CD8-positive, alpha-beta memory T cell (primary cell): Measurements from ENCODE around the gene CLIP4. TPM values are rescaled to one million over a fixed set of nuclear protein-coding genes. Genes with fewer than 3 reads are reported as not detected.

Experiments used
- CTCF ChIA-PET: fragments of 350-600 bp; sonication (Branson Sonifier 250); formaldehyde crosslinking; loops from one replicate; lab custom pipeline; 2021; ENCODE audit warnings: antibody characterized with exemption; lab: Charles Lee
- POLR2A ChIA-PET: fragments of 350-600 bp; sonication (Branson Sonifier 250); formaldehyde crosslinking; loops from one replicate; lab custom pipeline; 2021; ENCODE audit warnings: antibody characterized with exemption; lab: Charles Lee
- DNase-seq, 5 donors: peaks; one replicate each; pipeline versions ENCODE4 v3.0.0 to v3.0.0-alpha.2; 2020 to 2022; ENCODE audit warnings: mixed read lengths in 1 of 5
- H3K27ac ChIP-seq: one replicate; pipeline ENCODE4 v1.7.0; 2013; ENCODE audit warnings: low read depth, mild to moderate bottlenecking, low read length, moderate library complexity
- H3K27me3 ChIP-seq: 2 replicates; pipeline ENCODE4 v1.7.0; 2013; ENCODE audit warnings: low read length, mild to moderate bottlenecking; ENCODE audit not compliant: insufficient read depth, poor library complexity, severe bottlenecking
- H3K36me3 ChIP-seq: 2 replicates; pipeline ENCODE4 v1.7.0; 2013; ENCODE audit warnings: mild to moderate bottlenecking, low read length, moderate library complexity; ENCODE audit not compliant: insufficient read depth
- H3K4me1 ChIP-seq: 2 replicates; pipeline ENCODE4 v1.7.0; 2013; ENCODE audit warnings: mild to moderate bottlenecking, low read length, moderate library complexity; ENCODE audit not compliant: insufficient read depth
- H3K4me3 ChIP-seq: 2 replicates; pipeline ENCODE4 v1.7.0; 2013; ENCODE audit warnings: mild to moderate bottlenecking, low read length
- H3K9me3 ChIP-seq: 2 replicates; pipeline ENCODE4 v1.7.0; 2013; ENCODE audit warnings: mild to moderate bottlenecking, low read length
- H3K27ac Mint-ChIP-seq, 8 donors: one replicate each; pipeline ENCODE4 v1.8.0; 2020 to 2021; ENCODE audit warnings: mixed read lengths in 8 of 8, mild to moderate bottlenecking in 6 of 8, inconsistent platforms in 3 of 8, moderate library complexity in 3 of 8
- H3K27me3 Mint-ChIP-seq, 2 donors: one replicate each; pipeline ENCODE4 v1.8.0; 2020 to 2021; ENCODE audit warnings: mixed read lengths in 2 of 2, mild to moderate bottlenecking in 1 of 2, moderate library complexity in 1 of 2
- H3K36me3 Mint-ChIP-seq, 3 donors: one replicate each; pipeline ENCODE4 v1.8.0; 2020 to 2021; ENCODE audit warnings: mixed read lengths in 3 of 3, inconsistent platforms in 1 of 3, mild to moderate bottlenecking in 1 of 3
- H3K4me1 Mint-ChIP-seq, 3 donors: one replicate each; pipeline ENCODE4 v1.8.0; 2020 to 2021; ENCODE audit warnings: mixed read lengths in 3 of 3, inconsistent platforms in 1 of 3, mild to moderate bottlenecking in 1 of 3
- H3K4me3 Mint-ChIP-seq, 7 donors: one replicate each; pipeline ENCODE4 v1.8.0; 2020 to 2021; ENCODE audit warnings: mixed read lengths in 7 of 7, mild to moderate bottlenecking in 6 of 7, moderate library complexity in 4 of 7, inconsistent platforms in 2 of 7
- H3K9me3 Mint-ChIP-seq, 5 donors: one replicate each; pipeline ENCODE4 v1.8.0; 2020 to 2022; ENCODE audit warnings: mixed read lengths in 5 of 5, mild to moderate bottlenecking in 3 of 5, moderate library complexity in 2 of 5, inconsistent platforms in 1 of 5
- polyA plus RNA-seq: library from polyadenylated mRNA; unstranded; fragments of 300-500 nt; fragmentation: Illumina TruSeq; gene quantifications from one replicate; pipeline ENCODE4 v1.2.3, GENCODE V29; 2021
- total RNA-seq, 2 experiments: library from RNA; stranded (reverse); gene quantifications; one replicate each; pipeline ENCODE4 v1.2.3, GENCODE V29; 2021

Gene CLIP4
- total and polyA plus RNA-seq, 3 experiments from 2014 or later: 20.5 to 35.8 (median 22.3) TPM

GRCh38 chr2:29162204-29162928, 47.2 kb downstream of the CLIP4 start:
- H3K4me3 ChIP-seq: no peak overlapping the region
- H3K4me1 ChIP-seq: no peaks in the 10 kb centered on the region
- Mint-ChIP-seq H3K27me3 (no peaks in the 10 kb centered on the region), H3K4me1 (peaks cover 5 to 10% (median 6%) of the 10 kb centered on the region in 3 donors), H3K27ac (peak overlapping the region in 1 of 8 donors; percentile 3), H3K36me3 (peaks cover 7 to 91% (median 31%) of the 10 kb centered on the region in 3 donors), H3K9me3 (no peaks in the 10 kb centered on the region), H3K4me3 (no peak overlapping the region)
- H3K27me3 ChIP-seq: no peaks in the 10 kb centered on the region
- POLR2A ChIA-PET: no interaction called here
- no peaks in the 10 kb centered on the region for H3K9me3 ChIP-seq
- H3K36me3 ChIP-seq: peaks cover 14% of the 10 kb centered on the region
- no peak for DNase-seq
- H3K27ac ChIP-seq: no peak overlapping the region
- CTCF ChIA-PET: no interaction called here

- H3K27me3 ChIP-seq: no peaks in the 10 kb centered on the region
- H3K4me1 Mint-ChIP-seq: peaks cover 2 to 12% (median 6%) of the 10 kb centered on the region in 3 donors
- H3K9me3 Mint-ChIP-seq: no peaks in the 10 kb centered on the region
- no peak overlapping the region for H3K4me3 ChIP-seq
- peaks cover 8% of the 10 kb centered on the region for H3K36me3 ChIP-seq
- CTCF ChIA-PET: no interaction called here
- H3K27me3 Mint-ChIP-seq: no peaks in the 10 kb centered on the region
- no peak overlapping the region for H3K27ac ChIP-seq
- H3K36me3 Mint-ChIP-seq: peaks cover 1 to 87% (median 33%) of the 10 kb centered on the region in 3 donors
- H3K27ac Mint-ChIP-seq: peak overlapping the region in 4 of 8 donors; percentile 5 to 60 (median 42)
- no peaks in the 10 kb centered on the region for H3K9me3 ChIP-seq
- no peak for DNase-seq
- POLR2A ChIA-PET: no interaction called here
- no peak overlapping the region for H3K4me3 Mint-ChIP-seq
- no peaks in the 10 kb centered on the region for H3K4me1 ChIP-seq
These were observed 49.1 kb downstream of the CLIP4 start for GRCh38 chr2:29164091-29164846.

GRCh38 chr2:29165362-29166241, 50.4 kb downstream of the CLIP4 start:
- Mint-ChIP-seq H3K9me3 (no peaks in the 10 kb centered on the region), H3K4me3 (no peak overlapping the region), H3K36me3 (peaks cover 0 to 87% (median 39%) of the 10 kb centered on the region in 3 donors), H3K27ac (peak overlapping the region in 4 of 8 donors; percentile 9 to 50 (median 33)), H3K4me1 (peaks cover 6 to 25% (median 15%) of the 10 kb centered on the region in 3 donors), H3K27me3 (no peaks in the 10 kb centered on the region)
- ChIA-PET POLR2A (no interaction called here), CTCF (no interaction called here)
- Histone ChIP-seq H3K36me3 (peaks cover 3% of the 10 kb centered on the region), H3K9me3 (no peaks in the 10 kb centered on the region), H3K27me3 (no peaks in the 10 kb centered on the region), H3K4me1 (no peaks in the 10 kb centered on the region), H3K27ac (no peak overlapping the region), H3K4me3 (no peak overlapping the region)
- DNase-seq: no peak

- ChIA-PET POLR2A (no interaction called here), CTCF (no interaction called here)
- Histone ChIP-seq H3K27ac (no peak overlapping the region), H3K9me3 (no peaks in the 10 kb centered on the region), H3K4me3 (no peak overlapping the region), H3K4me1 (no peaks in the 10 kb centered on the region), H3K27me3 (no peaks in the 10 kb centered on the region), H3K36me3 (peaks cover 3% of the 10 kb centered on the region)
- Mint-ChIP-seq H3K27me3 (no peaks in the 10 kb centered on the region), H3K4me1 (peaks cover 9 to 30% (median 19%) of the 10 kb centered on the region in 3 donors), H3K36me3 (peaks cover 0 to 84% (median 38%) of the 10 kb centered on the region in 3 donors), H3K9me3 (no peaks in the 10 kb centered on the region), H3K27ac (peak overlapping the region in 5 of 8 donors; percentile 3 to 75 (median 60)), H3K4me3 (no peak overlapping the region)
- DNase-seq: no peak
These were observed 51.2 kb downstream of the CLIP4 start for GRCh38 chr2:29166242-29167039.

DNA sequence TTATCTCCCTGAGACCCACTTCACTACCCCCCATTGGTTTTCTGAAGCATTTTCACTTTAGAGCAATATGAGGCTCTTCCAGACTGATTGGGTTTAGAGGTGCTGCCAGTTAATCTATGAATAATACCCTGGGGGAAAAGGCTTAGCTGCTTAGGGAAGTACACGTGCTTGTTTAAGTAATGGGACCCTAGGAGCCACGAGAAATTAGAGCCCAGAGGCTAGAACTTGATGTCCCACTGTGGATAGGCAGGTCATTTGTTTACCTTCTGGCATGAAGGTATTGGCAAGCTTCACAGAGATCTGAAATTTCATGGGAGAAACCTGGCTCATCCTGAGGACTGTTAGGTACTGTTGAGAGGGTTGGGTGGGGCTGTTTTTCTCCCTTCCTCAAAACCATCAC, 59.7 kb downstream of the CLIP4 start:
- no peak overlapping the region for H3K4me3 ChIP-seq
- no peak overlapping the region for H3K27ac ChIP-seq
- H3K36me3 ChIP-seq: peaks cover 16% of the 10 kb centered on the region
- H3K4me1 Mint-ChIP-seq: peaks cover 8 to 13% (median 12%) of the 10 kb centered on the region in 3 donors
- H3K9me3 ChIP-seq: no peaks in the 10 kb centered on the region
- peak overlapping the region in 3 of 8 donors; percentile 15 to 63 (median 27) for H3K27ac Mint-ChIP-seq
- ChIA-PET CTCF (no interaction called here), POLR2A (no interaction called here)
- no peaks in the 10 kb centered on the region for H3K27me3 ChIP-seq
- peaks cover 27 to 68% (median 32%) of the 10 kb centered on the region in 3 donors for H3K36me3 Mint-ChIP-seq
- H3K4me3 Mint-ChIP-seq: no peak overlapping the region
- no peak for DNase-seq
- H3K4me1 ChIP-seq: no peaks in the 10 kb centered on the region
- no peaks in the 10 kb centered on the region for H3K9me3 Mint-ChIP-seq
- no peaks in the 10 kb centered on the region for H3K27me3 Mint-ChIP-seq

DNA sequence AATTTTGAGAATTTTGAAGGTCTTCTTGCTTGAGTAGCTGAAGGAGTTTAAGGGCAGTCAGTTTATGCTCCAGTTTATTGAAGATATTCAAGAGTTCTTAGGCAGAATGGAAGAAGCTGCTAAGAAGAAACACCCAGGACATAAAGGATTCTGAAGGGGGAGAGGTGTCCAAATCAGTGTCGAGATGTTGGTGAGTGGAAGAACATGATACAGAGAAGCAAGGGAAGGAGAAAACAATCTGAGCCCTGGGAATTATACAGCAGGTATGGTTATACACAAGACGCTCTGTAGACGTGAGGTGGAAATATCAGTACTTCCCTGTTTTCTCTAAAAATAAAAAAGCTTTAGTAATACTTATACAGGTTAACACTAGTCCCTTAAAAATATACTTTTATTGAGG, 60.1 kb downstream of the CLIP4 start:
- no peak overlapping the region for H3K27ac ChIP-seq
- Mint-ChIP-seq H3K4me1 (peaks cover 7 to 9% (median 8%) of the 10 kb centered on the region in 3 donors), H3K27me3 (no peaks in the 10 kb centered on the region), H3K4me3 (no peak overlapping the region), H3K27ac (peak overlapping the region in 2 of 8 donors; percentile 27 to 31), H3K9me3 (no peaks in the 10 kb centered on the region), H3K36me3 (peaks cover 27 to 68% (median 34%) of the 10 kb centered on the region in 3 donors)
- no peaks in the 10 kb centered on the region for H3K9me3 ChIP-seq
- no peak overlapping the region for H3K4me3 ChIP-seq
- peaks cover 16% of the 10 kb centered on the region for H3K36me3 ChIP-seq
- ChIA-PET POLR2A (no interaction called here), CTCF (no interaction called here)
- DNase-seq: no peak
- no peaks in the 10 kb centered on the region for H3K27me3 ChIP-seq
- H3K4me1 ChIP-seq: no peaks in the 10 kb centered on the region

DNA sequence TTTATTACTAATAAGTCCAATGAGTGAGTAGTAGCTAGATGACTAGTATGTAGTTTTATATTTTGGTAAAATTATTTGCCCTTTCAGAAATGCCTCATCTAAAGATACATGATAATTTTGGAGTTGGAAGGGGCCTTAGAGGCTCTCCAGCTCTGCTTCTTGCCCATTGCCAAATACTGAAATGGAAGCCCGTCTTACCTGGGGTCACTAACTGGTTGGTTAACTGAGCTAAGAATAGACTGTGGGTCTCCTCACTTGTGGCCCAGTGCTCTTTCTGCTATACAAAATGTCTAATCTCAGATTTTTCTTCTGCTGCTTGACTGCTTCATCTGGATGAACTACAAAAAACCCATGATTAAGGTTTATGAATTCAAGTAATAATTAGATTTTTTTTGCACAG, 67.1 kb downstream of the CLIP4 start:
- no peak overlapping the region for H3K4me3 Mint-ChIP-seq
- no peaks in the 10 kb centered on the region for H3K9me3 ChIP-seq
- POLR2A ChIA-PET: no interaction called here
- H3K27me3 ChIP-seq: no peaks in the 10 kb centered on the region
- H3K36me3 ChIP-seq: peaks cover 10% of the 10 kb centered on the region
- no peak for DNase-seq
- CTCF ChIA-PET: interaction anchor here (1.2 to 1.6 kb wide), 2 partner anchors 223 to 226 kb away, joined by 3 to 5 read pairs; no protein-coding TSS in a partner anchor
- H3K9me3 Mint-ChIP-seq: no peaks in the 10 kb centered on the region
- H3K4me1 Mint-ChIP-seq: peaks cover 0 to 2% (median 0%) of the 10 kb centered on the region in 3 donors
- H3K27me3 Mint-ChIP-seq: no peaks in the 10 kb centered on the region
- no peak overlapping the region for H3K27ac ChIP-seq
- no peaks in the 10 kb centered on the region for H3K4me1 ChIP-seq
- H3K36me3 Mint-ChIP-seq: peaks cover 7 to 68% (median 24%) of the 10 kb centered on the region in 3 donors
- H3K27ac Mint-ChIP-seq: peak overlapping the region in 2 of 8 donors; percentile 47 to 54
- H3K4me3 ChIP-seq: no peak overlapping the region
